HT-29 (cell line): ENCODE results near the gene ADPRM. TPM values are rescaled to one million over a fixed set of nuclear protein-coding genes. Genes with fewer than 3 reads are reported as not detected.
"Not testable (repeated sequence)": the region's sequence is repeated elsewhere in the genome, so short reads cannot be mapped to it uniquely, and the experiment has no call there.

Experiments used
- DNase-seq: peaks from one replicate; pipeline ENCODE4 v3.0.0-alpha.2; 2015; ENCODE audit warnings: low spot score
- total RNA-seq: library from RNA; depleted of rRNA; stranded (reverse); fragments of >200 nt; shearing (Covaris generic); gene quantifications from 2 replicates; pipeline ENCODE4 v1.2.3, GENCODE V29; 2014; rRNA removed

Gene ADPRM, protein sequence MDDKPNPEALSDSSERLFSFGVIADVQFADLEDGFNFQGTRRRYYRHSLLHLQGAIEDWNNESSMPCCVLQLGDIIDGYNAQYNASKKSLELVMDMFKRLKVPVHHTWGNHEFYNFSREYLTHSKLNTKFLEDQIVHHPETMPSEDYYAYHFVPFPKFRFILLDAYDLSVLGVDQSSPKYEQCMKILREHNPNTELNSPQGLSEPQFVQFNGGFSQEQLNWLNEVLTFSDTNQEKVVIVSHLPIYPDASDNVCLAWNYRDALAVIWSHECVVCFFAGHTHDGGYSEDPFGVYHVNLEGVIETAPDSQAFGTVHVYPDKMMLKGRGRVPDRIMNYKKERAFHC
- 1.4 and 2.7 TPM in 2 replicates for total RNA-seq

DNA sequence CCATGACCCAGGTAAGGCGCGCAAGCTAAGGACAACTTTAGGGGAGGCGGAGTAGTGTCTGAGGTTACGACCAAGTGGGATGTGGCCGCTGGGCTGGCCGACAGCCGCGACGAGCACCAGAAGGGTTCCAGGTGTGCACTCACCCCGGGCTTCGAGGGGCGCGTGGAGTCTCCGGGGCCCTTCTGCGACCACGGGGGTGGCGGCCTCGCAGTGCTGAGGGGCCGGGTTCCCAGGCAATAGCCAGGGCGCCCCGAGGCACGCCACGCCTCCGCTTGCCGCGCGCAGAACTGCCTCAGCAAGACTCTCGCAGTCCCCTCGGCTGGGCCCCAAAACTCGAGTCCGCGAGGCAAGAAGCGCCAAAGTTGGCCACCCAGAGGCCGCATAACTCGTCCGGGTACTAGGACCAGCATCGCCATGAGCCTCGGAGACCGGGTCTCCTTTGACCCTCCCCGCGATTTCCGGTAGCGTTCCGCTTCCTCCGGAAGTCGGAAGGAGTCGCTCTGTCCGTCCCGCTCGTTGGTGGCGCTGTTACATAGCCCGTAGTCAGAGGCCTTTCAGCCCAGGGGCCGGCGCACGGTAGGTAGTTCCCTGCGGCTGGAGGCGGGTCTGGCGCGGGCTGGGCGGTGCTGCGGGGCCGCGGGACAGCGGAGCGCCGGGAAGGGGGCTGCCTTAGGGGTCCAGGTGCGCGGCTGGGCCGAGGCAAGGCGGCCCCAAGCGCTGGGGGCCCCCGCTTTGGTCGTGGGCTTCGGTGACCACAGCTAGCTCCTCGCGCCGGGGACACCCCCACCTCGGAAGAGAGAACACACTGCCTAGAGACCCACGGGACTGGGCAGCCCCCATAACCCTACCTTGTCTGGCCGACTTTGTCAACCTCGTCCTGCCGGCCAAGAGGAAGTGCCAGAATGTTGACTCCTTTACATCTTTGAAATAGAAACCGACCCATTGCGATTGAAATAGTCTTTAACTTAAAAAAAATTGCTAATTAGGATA, at the start of gene ADPRM, which contains the start of gene SCO1:
TSS of gene ADPRM (plus strand) at position 503 of the 990 bp plus-strand sequence. CDS start 7,333 bp downstream, outside the sequence.
TSS of gene SCO1 (minus strand) at position 442 of the 990 bp plus-strand sequence. CDS start at position 416, 26 bp downstream.
- DNase-seq: peak; percentile 87

DNA sequence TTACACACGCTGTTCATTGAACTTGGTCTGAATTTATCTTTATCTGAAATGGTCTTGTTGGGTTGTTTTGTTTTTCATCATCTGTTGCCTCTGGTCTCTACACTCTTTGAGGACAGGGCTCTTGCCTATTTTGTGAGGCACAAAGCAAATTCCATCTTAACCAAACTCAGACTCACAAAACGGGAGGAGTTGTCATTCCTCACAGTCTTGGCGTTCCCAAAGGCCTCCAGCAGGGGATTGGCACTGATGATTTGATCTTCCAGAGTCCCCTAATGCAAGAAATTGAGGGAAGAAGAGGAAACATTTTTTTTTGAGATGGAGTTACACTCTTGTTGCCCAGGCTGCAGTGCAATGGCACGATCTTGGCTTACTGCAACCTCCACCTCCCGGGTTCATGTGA, 49.0 kb upstream of the ADPRM start:
- no peak for DNase-seq

DNA sequence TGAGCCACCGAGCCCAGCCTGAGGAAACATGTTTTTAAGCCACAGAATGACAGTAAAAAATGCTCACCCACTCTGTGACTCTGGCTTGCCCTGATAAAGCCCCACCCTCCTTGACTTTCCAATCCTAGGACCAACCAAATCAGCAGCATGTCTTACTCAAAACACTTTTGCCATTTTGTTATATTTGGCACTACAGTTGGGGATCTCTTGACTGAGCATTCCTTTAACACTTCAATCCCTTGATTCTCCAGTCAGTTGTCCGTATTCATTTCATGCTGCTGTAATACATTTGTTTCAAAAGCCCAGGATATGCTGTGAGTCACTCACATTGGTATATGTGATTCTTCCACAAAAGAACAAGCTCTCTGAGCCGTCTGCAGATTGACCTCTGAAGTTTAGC, 48.4 kb upstream of the ADPRM start:
- DNase-seq: no peak

DNA sequence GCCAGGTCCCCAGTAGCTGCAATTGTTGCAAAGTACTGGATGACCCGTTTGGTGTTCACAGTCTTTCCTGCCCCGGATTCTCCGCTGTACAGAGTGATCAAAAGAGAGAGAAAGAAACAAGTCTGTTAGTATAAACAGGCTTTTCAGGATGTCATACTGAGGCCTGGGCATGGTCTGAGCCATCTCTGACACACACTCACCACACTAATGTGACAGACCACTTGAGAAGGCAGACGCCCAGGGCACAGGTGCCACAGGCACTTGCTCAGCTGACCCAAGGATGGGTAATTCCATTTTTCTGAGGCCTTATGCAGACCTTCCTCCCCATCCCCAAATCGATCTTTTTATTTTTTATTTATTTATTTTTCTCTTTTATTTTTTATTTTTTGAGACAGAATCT, 47.8 kb upstream of the ADPRM start:
- DNase-seq: no peak

DNA sequence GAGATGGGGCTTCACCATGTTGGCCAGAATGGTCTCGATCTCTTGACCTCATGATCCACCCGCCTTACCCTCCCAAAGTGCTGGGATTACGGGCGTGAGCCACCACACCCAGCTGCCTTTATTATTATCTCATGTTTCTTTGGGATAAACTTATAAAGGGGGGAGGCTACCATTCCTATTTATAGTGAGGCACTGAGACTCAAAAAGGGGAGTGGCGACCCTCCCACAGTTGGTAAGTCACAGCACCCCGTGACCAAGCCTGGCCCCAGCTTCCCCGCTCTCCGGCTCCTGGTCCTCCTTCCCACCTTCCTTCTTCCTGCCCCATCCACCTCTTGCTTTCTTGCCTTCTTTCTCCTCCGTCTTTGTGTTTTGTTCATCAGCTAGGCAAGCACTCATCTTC, 45.5 kb upstream of the ADPRM start:
- no peak for DNase-seq

DNA sequence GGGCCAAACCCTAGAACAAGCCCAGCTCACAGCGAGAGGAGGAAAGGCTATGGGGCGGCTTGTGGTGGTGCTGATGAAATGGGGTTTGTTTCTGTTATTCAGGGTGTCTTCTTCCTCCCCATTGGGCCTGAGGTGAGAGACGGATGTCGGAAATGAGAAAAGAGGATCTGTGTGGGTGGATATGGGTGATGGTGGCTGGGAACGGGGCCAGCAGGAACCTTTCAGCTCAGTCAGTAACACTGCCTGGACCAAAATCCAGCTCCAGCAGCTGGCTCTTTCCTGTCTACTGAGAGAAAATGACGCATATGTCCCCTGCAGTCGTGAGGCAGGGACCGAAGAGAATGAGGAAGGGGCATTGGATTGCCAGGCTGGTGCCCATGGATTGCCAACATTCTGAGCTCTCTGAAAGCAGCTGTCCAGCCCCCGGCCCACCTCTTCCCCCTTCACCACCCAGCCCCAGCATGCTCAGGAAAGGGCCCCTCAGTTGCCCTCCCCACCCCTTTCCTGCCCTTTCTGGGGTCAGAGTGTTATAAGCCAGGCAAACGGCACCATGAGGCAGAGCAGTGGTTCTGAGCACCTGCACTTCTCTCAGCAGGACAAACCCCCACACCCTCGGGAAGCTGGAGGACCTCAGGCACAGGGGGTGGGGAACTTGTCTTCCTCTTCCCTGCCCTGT, 44.3 kb upstream of the ADPRM start:
- DNase-seq: no peak

DNA sequence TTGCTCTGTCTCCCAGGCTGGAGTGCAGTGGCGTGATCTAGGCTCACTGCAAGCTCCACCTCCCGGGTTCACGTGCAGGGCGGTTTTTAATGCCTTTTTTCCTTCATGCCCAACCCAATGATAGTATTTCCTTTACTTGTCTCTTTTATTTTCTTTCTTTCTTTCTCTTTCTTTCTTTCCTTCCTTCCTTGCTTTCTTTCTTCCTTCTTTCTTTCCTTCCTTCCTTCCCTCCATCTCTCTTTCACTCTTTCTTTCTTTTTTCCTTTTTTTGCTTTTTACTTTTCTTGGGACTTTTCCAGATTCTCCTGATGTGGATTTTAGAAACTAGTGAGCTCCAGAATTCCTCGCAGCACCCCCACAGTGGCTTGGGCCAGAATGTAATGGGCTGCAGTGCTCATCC, 43.4 kb upstream of the ADPRM start:
- no peak for DNase-seq

DNA sequence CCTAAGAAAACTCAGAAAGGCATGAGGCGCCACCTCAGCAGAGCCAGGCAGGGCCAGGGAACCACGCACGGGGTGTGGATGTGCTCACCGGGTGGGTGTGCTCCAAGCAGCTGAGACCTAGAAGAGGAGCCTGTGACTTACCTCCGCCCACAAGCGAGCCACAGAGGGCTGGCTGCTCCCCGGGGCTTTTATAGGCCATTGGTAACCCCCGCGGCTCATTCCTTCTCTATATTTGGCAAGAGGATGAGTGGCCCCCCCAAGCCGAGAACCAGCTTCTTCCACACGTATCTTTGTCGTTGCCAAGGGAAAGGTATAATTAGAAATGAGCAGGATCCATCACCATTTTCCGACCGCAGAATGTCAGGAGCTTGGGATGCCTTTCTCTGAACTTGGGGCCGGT, 40.2 kb upstream of the ADPRM start, which contains the start of gene MYH3:
TSS of gene MYH3 (minus strand) at position 162 of the 400 bp plus-strand sequence. CDS start 2,245 bp downstream, outside the sequence.
- DNase-seq: no peak

DNA sequence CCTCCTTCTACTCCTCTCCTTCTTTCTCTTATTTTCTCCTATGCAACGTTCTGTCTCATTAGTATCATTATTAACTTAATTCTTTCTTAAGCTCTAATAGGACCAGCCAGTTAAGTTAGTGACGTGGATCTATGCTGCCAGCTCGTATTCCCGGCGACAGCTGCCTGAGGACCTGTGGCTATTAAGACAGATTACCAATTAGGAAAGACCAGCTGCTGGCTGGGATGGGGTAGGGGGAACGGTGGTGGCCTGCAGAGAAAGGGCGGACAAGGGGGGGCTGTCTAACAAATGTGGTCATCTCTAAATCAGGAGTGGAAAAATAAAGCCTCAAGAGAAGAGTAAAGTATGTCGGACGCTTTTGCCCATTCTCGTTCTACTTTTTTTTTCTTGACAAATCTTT, 39.5 kb upstream of the ADPRM start:
- no peak for DNase-seq

DNA sequence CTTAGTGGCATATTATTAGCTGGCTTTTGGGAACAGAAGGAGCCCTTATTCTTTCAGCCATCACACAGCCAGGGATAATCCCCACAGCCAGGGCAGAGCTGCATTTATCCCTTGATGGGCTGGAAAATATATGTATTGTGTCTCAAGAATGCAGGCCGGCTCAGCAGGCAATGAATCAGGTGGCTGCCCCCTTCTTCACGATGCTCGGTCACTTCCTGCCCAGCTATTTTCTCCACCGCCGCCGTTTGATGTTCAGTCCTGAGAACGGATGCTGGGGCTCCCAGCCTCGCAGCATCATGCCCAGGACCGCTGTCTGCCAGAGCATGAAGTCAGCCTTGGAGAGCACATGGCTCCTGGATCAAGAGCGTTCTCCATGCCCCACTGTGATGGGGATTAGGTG, 36.0 kb upstream of the ADPRM start:
- no peak for DNase-seq

DNA sequence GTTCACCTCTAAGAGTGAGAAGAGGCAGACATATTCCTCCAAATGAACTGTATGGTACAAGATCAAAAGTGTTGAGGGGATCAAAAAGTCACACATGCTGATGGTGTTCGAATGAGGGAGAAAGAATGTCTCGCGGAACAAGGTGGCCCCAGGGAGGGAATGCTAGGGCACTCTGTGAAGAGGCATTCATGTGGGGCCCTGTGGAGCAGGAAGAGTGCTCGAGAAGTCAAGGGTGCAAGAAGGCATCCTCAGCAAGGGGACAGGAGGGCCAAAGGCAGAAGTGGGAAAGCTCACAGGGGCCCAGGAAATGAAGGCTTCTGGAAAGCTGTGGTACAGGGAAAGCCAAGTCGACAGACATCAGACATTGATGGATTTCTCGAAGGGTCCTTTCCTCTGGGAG, 34.2 kb upstream of the ADPRM start:
- no peak for DNase-seq

DNA sequence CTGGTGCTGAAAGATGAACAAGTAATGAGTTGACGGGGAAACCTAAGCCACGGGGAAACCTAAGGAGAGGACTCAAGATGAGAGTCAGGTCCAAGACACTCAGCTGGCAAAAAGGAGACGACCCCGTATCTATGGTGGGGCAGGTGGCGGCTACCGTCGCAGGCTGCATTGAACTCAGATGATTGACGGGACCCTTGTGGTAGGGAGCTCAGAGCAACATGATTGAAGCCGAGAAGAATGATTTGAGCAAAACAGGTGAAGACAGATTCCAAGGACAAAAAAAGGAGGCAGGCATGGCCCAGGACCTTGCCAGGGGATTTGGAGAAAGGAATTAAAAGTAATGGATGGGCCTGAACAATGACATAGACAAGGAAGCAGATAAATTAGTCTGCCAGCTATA, 32.8 kb upstream of the ADPRM start:
- no peak for DNase-seq

DNA sequence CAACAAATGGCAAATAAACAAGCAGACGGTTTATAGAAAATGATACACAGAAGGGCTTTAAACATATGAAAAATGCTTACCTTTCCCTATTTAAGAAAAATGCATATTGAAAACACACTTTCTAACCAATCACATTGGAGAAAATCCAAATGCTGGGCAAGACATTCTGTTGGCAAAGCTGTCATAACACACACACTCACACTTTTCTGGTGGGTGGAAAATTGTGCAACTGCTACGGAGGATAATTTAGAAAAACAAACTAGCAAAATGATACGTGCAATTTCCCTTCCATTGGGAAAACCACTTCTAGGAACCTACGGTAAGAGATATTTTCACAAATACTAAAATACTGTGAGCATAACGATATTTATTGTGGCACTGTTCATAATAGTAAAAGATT, 30.5 kb upstream of the ADPRM start:
- DNase-seq: no peak

DNA sequence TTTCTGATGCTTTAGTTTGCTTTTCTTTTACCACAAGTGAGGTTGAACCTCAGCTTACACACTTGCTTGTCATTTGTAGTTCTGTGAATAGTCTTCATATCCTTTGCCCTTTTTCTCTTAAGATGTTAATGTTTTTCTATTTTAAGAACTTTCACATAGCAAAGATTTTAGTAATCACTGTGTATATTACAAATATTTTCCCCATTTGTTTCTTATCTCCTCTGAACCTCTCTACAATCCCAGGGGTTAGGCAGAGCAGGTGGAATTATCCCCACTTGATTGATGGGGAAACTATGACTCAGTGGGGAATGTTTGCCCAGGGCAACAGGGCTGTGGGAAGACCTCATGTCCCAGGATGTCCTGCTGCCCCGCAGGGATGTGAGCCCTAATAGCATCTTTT, 28.6 kb upstream of the ADPRM start:
- no peak for DNase-seq

DNA sequence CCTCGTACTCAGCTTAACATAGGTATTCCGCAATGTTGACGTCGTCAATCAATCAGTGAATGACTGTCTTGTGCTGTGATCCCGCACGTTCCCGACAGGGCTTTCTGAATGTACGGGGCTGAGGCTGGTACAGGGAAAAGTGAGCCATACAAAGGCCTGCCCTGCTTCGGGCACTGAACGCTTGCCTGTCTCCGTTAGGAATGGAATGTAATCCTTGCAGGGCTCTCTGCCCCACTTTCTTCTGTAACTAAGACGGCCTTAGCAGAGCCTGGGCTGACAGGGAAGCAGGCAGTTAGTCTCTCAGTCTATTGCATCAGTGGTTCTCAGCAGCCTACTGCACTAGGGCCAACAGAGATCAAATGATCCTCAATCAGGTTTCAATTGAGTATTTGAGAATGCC, 24.1 kb upstream of the ADPRM start:
- DNase-seq: no peak

DNA sequence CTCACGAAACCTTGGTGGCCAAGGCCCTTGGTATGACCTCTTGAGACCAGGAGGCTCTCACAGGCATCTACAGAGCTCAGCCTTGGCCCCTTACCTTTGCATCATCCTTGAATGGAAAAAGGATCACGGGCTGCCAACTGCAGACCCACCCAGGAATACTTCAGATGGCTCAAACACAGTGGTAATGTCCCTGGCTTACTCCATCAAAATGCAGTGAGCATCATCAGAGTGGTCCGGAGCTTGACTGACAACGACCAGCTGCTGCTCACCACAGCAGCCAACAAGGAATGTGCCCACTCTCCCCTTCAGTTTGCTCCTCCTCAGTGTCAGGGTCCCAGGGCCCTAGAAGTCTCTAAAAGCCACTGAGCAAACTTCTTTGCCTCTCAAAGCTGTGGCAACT, 22.7 kb upstream of the ADPRM start:
- DNase-seq: no peak

DNA sequence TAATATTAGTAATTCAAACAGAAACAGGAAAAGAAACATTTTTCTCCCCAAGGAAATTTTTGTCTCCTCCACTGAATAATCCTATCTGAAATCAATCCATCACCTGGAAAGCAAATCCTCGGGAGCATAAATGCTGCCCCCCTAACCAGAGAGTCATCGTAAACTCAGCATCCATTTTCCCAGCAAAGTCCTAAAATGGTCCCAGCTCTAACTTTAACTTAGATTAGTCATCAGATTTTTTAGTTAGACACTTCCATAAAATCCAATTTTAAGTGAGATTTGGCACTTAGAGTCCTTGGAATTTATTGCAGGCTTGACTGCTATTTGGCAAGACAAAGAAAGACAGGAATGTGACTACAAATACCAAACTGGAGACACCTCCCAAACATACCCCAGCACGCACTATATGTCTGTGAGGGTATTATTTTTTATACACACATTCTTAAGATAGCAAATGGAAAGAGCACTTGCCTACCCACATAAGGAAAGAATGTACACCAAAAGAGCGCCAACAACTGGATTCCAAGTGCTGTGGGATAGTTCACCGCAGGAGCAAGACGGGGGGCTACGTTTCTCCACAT, 15.4 kb upstream of the ADPRM start:
- no peak for DNase-seq

DNA sequence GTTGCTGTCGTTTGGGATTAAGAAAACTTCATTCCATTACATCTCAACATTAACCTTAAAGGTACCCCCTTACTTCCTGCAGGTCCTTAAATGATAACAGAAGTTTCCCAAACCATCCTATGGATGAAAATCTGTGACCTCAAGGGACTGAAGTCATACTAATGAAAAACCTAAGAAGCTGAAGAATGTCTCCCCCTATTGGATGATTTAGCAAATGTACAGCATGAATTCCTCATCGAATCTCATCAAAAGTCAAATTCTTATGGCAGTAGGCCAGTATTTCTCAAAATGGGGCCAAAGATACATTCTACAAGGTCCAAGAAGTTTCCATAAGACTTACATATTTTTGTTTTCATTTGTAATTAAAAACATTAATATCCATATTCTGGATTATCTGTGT, 13.5 kb upstream of the ADPRM start:
- peak; percentile 19 for DNase-seq

DNA sequence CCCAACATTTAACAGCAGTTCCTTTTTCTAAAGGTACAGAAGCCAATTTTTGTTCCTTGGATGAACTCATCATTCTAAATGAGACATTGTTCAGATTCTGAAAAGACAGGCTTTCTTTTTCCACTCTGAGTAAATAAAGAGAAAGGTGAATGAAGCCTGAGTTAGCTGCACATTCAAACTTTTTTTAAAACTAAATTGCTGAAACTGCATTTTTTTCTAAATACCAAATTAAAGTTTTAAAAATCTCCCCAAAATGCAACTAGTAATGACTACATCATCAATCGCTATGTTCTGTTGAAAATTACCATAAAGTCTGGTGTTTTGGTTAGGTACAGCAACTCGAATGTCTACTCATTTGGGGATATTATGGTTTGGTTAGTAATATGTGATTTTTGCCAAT, 9.9 kb upstream of the ADPRM start:
- DNase-seq: no peak

DNA sequence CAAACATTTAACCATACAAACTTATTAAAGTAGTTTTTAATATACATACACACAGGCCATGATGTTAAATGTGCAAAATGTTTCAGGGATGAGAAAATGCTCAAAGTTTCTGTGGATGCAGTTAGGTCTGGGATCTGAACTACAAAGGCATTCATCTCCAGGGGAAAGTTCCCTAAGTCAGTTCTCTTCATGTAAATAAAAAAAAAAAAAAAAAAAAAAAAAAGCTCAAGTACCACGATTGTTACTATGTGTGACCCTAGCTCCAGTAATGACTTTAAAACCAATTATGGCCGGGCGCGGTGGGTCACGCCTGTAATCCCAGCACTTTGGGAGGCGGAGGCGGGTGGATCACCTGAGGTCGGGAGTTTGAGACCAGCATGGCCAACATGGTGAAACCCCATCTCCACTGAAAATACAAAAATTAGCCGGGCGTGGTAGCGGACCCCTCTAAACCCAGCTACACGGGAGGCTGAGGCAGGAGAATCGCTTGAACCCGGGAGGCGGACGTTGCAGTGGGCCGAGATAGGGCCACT, 1.5 kb upstream of the ADPRM start:
- not testable (repeated sequence) for DNase-seq
